Measurements from ENCODE around the gene CD209.

The CD209 gene

GRCh38 chr19:7738023-7738422, 9.3 kb downstream of the CD209 start:
- DNase-seq (ENCODE audit: low read depth): peak; percentile 48

- no peak for DNase-seq (ENCODE audit: low read depth)
These were observed 10.1 kb downstream of the CD209 start for GRCh38 chr19:7737215-7737614.

GRCh38 chr19:7736148-7736547, 11.2 kb downstream of the CD209 start:
- no peak for DNase-seq (ENCODE audit: low read depth)

- no peak for DNase-seq (ENCODE audit: low read depth)
These were observed 12.8 kb downstream of the CD209 start for GRCh38 chr19:7734220-7735203.

- no peak for DNase-seq (ENCODE audit: low read depth)
These were observed 14.0 kb downstream of the CD209 start for GRCh38 chr19:7733376-7733775.

GRCh38 chr19:7732045-7732444, 15.3 kb downstream of the CD209 start, which contains the start of gene CLEC4G:
TSS of gene CLEC4G (minus strand) at chr19:7732110. CDS start at chr19:7732102, 8 bp downstream.
- no peak for DNase-seq (ENCODE audit: low read depth)

- DNase-seq (ENCODE audit: low read depth): no peak
These were observed 15.7 kb downstream of the CD209 start for GRCh38 chr19:7731615-7732014.

- DNase-seq (ENCODE audit: low read depth): no peak
These were observed 16.1 kb downstream of the CD209 start for GRCh38 chr19:7731218-7731595.

GRCh38 chr19:7730286-7731217, 16.8 kb downstream of the CD209 start:
- no peak for DNase-seq (ENCODE audit: low read depth)

- DNase-seq (ENCODE audit: low read depth): no peak
These were observed 17.5 kb downstream of the CD209 start for GRCh38 chr19:7729831-7730285.

- DNase-seq (ENCODE audit: low read depth): no peak
These were observed 18.1 kb downstream of the CD209 start for GRCh38 chr19:7729211-7729610.

GRCh38 chr19:7725791-7726190, 21.5 kb downstream of the CD209 start:
- no peak for DNase-seq (ENCODE audit: low read depth)

- DNase-seq (ENCODE audit: low read depth): no peak
These were observed 25.1 kb downstream of the CD209 start for GRCh38 chr19:7722231-7722651.

- DNase-seq (ENCODE audit: low read depth): no peak
These were observed 27.0 kb downstream of the CD209 start for GRCh38 chr19:7720351-7720750.

GRCh38 chr19:7718668-7719067, 28.7 kb downstream of the CD209 start:
- DNase-seq (ENCODE audit: low read depth): no peak

GRCh38 chr19:7716762-7717161, 30.6 kb downstream of the CD209 start:
- no peak for DNase-seq (ENCODE audit: low read depth)

- DNase-seq (ENCODE audit: low read depth): no peak
These were observed 31.7 kb downstream of the CD209 start for GRCh38 chr19:7715671-7716070.

- DNase-seq (ENCODE audit: low read depth): no peak
These were observed 36.7 kb downstream of the CD209 start for GRCh38 chr19:7710616-7711015.

- DNase-seq (ENCODE audit: low read depth): no peak
These were observed 37.3 kb downstream of the CD209 start for GRCh38 chr19:7709932-7710460.

GRCh38 chr19:7706955-7707456, 40.3 kb downstream of the CD209 start:
- DNase-seq (ENCODE audit: low read depth): no peak

- no peak for DNase-seq (ENCODE audit: low read depth)
These were observed 41.0 kb downstream of the CD209 start for GRCh38 chr19:7706188-7706954.
